Neural cell (in vitro differentiated cells): ENCODE results near the gene CACNA1A. TPM values are rescaled to one million over a fixed set of nuclear protein-coding genes. Genes with fewer than 3 reads are reported as not detected.

Experiments used
- H2AFZ ChIP-seq: fragments of 200-600, 300-800 bp; sonication (generic), shearing (Covaris generic); 2 replicates; pipeline ENCODE4 v1.6.0; 2014; ENCODE audit warnings: low read depth, mild to moderate bottlenecking, antibody characterized with exemption, low read length, moderate library complexity
- H3F3A ChIP-seq: fragments of 200-600 bp; shearing (Covaris generic); 2 replicates; pipeline ENCODE4 v1.6.1; 2016; ENCODE audit warnings: mild to moderate bottlenecking, moderate library complexity, mixed read lengths, antibody characterized with exemption, low read length; ENCODE audit not compliant: insufficient read depth, poor library complexity, severe bottlenecking
- H3K27ac ChIP-seq: fragments of 200-600, 300-800 bp; sonication (generic), shearing (Covaris generic); 2 replicates; pipeline ENCODE4 v1.5.1; 2014; ENCODE audit warnings: mild to moderate bottlenecking, low read length, moderate library complexity
- H3K27me3 ChIP-seq: fragments of 300-800, 200-600 bp; sonication (generic), shearing (Covaris generic); 2 replicates; pipeline ENCODE4 v1.6.0; 2014; ENCODE audit warnings: mild to moderate bottlenecking, low read depth, low read length, moderate library complexity; ENCODE audit not compliant: insufficient read depth
- H3K36me3 ChIP-seq: fragments of 300-800, 200-600 bp; sonication (generic), shearing (Covaris generic); 2 replicates; pipeline ENCODE4 v1.5.1; 2014; ENCODE audit warnings: mild to moderate bottlenecking, antibody characterized with exemption, low read length, moderate library complexity; ENCODE audit not compliant: insufficient read depth
- H3K4me2 ChIP-seq: fragments of 300-800, 200-600 bp; sonication (generic), shearing (Covaris generic); 2 replicates; pipeline ENCODE4 v1.6.0; 2014; ENCODE audit warnings: mild to moderate bottlenecking, low read length
- H3K4me3 ChIP-seq: fragments of 300-800, 200-600 bp; sonication (generic), shearing (Covaris generic); 2 replicates; pipeline ENCODE4 v1.5.1; 2014; ENCODE audit warnings: mild to moderate bottlenecking, low read length, moderate library complexity
- H3K79me2 ChIP-seq: fragments of 200-600 bp; shearing (Covaris generic); replicated peaks from 2 replicates; pipeline ENCODE4 v1.6.0; 2014; ENCODE audit warnings: mild to moderate bottlenecking, low read length, moderate library complexity; ENCODE audit not compliant: insufficient read depth
- H3K9ac ChIP-seq: fragments of 300-800, 200-600 bp; sonication (generic), shearing (Covaris generic); 2 replicates; pipeline ENCODE4 v1.6.1; 2016; ENCODE audit warnings: mild to moderate bottlenecking, low read length, mixed read lengths
- H3K9me2 ChIP-seq: fragments of 200-600 bp; shearing (Covaris generic); 2 replicates; pipeline ENCODE4 v1.6.1; 2016; ENCODE audit warnings: mild to moderate bottlenecking, low read length, mixed read lengths; ENCODE audit not compliant: insufficient read depth
- H3K9me3 ChIP-seq: fragments of 200-600, 300-800 bp; sonication (generic), shearing (Covaris generic); 2 replicates; pipeline ENCODE4 v1.6.1; 2016; ENCODE audit warnings: mild to moderate bottlenecking, mixed run types, low read length, moderate library complexity, mixed read lengths
- H4K20me1 ChIP-seq: fragments of 200-600 bp; shearing (Covaris generic); 2 replicates; pipeline ENCODE4 v1.6.1; 2016; ENCODE audit warnings: mild to moderate bottlenecking, mixed run types; ENCODE audit not compliant: insufficient read depth
- CTCF ChIP-seq: fragments of 450-650 bp; IDR thresholded peaks from 2 replicates; pipeline ENCODE4 v1.5.1; 2014; ENCODE audit warnings: antibody characterized with exemption, mild to moderate bottlenecking, moderate library complexity; ENCODE audit not compliant: poor library complexity, severe bottlenecking
- EP300 ChIP-seq: fragments of 450-650 bp; conservative IDR thresholded peaks from 2 replicates; pipeline ENCODE4 v1.6.1; 2014; ENCODE audit warnings: antibody characterized with exemption, mild to moderate bottlenecking, moderate library complexity; ENCODE audit not compliant: poor library complexity, severe bottlenecking
- EZH2 ChIP-seq: fragments of 200-600, 300-800 bp; shearing (Covaris generic), sonication (generic); IDR thresholded peaks from 2 replicates; pipeline ENCODE4 v1.6.1; 2014; ENCODE audit warnings: antibody characterized with exemption, low read length, borderline replicate concordance, mild to moderate bottlenecking; ENCODE audit not compliant: insufficient read depth, poor library complexity, severe bottlenecking
- MXI1 ChIP-seq: fragments of 450-650 bp; conservative IDR thresholded peaks from 2 replicates; pipeline ENCODE4 v1.6.1; 2014; ENCODE audit warnings: antibody characterized with exemption, mild to moderate bottlenecking; ENCODE audit not compliant: poor library complexity, severe bottlenecking
- POLR2AphosphoS5 ChIP-seq: IDR thresholded peaks from 2 replicates; pipeline ENCODE4 v1.6.1; 2012
- RAD21 ChIP-seq: fragments of 450-650 bp; conservative IDR thresholded peaks from 2 replicates; pipeline ENCODE4 v1.6.1; 2014; ENCODE audit warnings: antibody characterized with exemption, mild to moderate bottlenecking, moderate library complexity
- REST ChIP-seq: IDR thresholded peaks from 2 replicates; pipeline ENCODE4 v1.6.1; 2012; ENCODE audit warnings: borderline replicate concordance
- SMC3 ChIP-seq: fragments of 450-650 bp; conservative IDR thresholded peaks from 2 replicates; pipeline ENCODE4 v1.6.1; 2014; ENCODE audit warnings: antibody characterized with exemption, mild to moderate bottlenecking, moderate library complexity; ENCODE audit not compliant: poor library complexity
- TAF1 ChIP-seq: IDR thresholded peaks from 2 replicates; pipeline ENCODE4 v1.6.1; 2012; ENCODE audit warnings: low read depth
- polyA plus RNA-seq: library from polyadenylated mRNA; depleted of rRNA; stranded (reverse); fragments of >200 nt; gene quantifications from 2 replicates; pipeline ENCODE4 v1.2.3, GENCODE V29; 2014

CACNA1A gene
- polyA plus RNA-seq, 1 donor from 2014 or later, result 6.9 TPM

- no peak overlapping the region for H3K4me3 ChIP-seq
- H3K9me3 ChIP-seq, result no peaks in the 10 kb centered on the region
- no peaks in the 10 kb centered on the region for H4K20me1 ChIP-seq
- no peaks in the 10 kb centered on the region for H3K9me2 ChIP-seq
- no peak overlapping the region for H3K9ac ChIP-seq
- no peak overlapping the region for H2AFZ ChIP-seq
- H3K79me2 ChIP-seq, result no peaks in the 10 kb centered on the region
- peaks cover 8% of the 10 kb centered on the region for H3K36me3 ChIP-seq
- no peaks in the 10 kb centered on the region for H3F3A ChIP-seq
- TF ChIP-seq EP300 (no peak), POLR2AphosphoS5 (no peak), RAD21 (no peak), EZH2 (no peak), MXI1 (no peak), CTCF (no peak), TAF1 (no peak), REST (no peak), SMC3 (no peak)
- no peak overlapping the region for H3K27ac ChIP-seq
- no peak overlapping the region for H3K4me2 ChIP-seq
- no peaks in the 10 kb centered on the region for H3K27me3 ChIP-seq
These were observed 271.8 kb downstream of the CACNA1A start for GRCh38 chr19:13234518-13234917.

GRCh38 chr19:13231663-13232062, 274.6 kb downstream of the CACNA1A start:
- Histone ChIP-seq H3K27ac (no peak overlapping the region), H3K9me2 (no peaks in the 10 kb centered on the region), H4K20me1 (no peaks in the 10 kb centered on the region), H3K9ac (no peak overlapping the region), H3K9me3 (no peaks in the 10 kb centered on the region), H3K4me2 (no peak overlapping the region), H2AFZ (no peak overlapping the region), H3K36me3 (peaks cover 11% of the 10 kb centered on the region), H3K27me3 (no peaks in the 10 kb centered on the region), H3K4me3 (no peak overlapping the region), H3K79me2 (no peaks in the 10 kb centered on the region), H3F3A (no peaks in the 10 kb centered on the region)
- TF ChIP-seq MXI1 (no peak), EZH2 (no peak), TAF1 (no peak), EP300 (no peak), CTCF (no peak), RAD21 (no peak), POLR2AphosphoS5 (no peak), REST (no peak), SMC3 (no peak)
